HG02852 (cell line): ENCODE data around the gene ATP6V1G3.
"Not testable (repeated sequence)": the region's sequence is repeated elsewhere in the genome, so short reads cannot be mapped to it uniquely, and the experiment has no call there.

Experiments used
- ATAC-seq: cut with Tn5 transposase; IDR thresholded peaks from one replicate; pipeline ENCODE4 v1.9.1; 2021; ENCODE audit warnings: mild to moderate bottlenecking, moderate library complexity; ENCODE audit not compliant: unreplicated experiment

ATP6V1G3 gene

GRCh38 chr1:198540580-198540979 lies at the start of gene ATP6V1G3:
Gene ATP6V1G3 (minus strand): TSS chr1:198540680. CDS start chr1:198540650, 30 bp downstream.
- no peak for ATAC-seq

GRCh38 chr1:198588845-198589244 lies 48.4 kb upstream of the ATP6V1G3 start:
- ATAC-seq: no peak

- no peak for ATAC-seq
Observed at GRCh38 chr1:198584163-198584562, 43.7 kb upstream of the ATP6V1G3 start.

DNA sequence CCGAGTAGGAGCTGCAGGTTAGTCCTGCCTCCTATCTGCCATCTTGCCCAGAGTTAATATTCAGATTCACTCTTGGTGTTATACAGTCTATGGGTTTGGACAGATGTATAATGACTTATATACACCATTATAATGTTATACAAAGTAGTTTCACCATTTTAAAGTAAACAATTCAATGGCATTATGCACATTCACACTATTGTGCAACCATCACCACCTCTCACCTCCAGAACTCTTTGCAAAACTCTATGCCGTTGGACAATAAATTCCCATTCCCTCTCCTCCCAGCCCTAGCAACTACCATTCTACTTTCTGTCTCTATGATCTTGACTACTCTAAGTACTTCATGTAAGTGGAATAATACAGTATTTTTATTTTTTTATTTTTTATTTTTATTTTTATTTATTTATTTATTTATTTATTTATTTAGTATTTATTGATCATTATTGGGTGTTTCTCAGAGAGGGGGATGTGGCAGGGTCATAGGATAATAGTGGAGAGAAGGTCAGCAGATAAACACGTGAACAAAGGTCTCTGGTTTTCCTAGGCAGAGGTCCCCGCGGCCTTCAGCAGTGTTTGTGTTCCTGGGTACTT lies 42.8 kb upstream of the ATP6V1G3 start:
- ATAC-seq: not testable (repeated sequence)

GRCh38 chr1:198577444-198577843 lies 37.0 kb upstream of the ATP6V1G3 start:
- ATAC-seq: no peak

DNA sequence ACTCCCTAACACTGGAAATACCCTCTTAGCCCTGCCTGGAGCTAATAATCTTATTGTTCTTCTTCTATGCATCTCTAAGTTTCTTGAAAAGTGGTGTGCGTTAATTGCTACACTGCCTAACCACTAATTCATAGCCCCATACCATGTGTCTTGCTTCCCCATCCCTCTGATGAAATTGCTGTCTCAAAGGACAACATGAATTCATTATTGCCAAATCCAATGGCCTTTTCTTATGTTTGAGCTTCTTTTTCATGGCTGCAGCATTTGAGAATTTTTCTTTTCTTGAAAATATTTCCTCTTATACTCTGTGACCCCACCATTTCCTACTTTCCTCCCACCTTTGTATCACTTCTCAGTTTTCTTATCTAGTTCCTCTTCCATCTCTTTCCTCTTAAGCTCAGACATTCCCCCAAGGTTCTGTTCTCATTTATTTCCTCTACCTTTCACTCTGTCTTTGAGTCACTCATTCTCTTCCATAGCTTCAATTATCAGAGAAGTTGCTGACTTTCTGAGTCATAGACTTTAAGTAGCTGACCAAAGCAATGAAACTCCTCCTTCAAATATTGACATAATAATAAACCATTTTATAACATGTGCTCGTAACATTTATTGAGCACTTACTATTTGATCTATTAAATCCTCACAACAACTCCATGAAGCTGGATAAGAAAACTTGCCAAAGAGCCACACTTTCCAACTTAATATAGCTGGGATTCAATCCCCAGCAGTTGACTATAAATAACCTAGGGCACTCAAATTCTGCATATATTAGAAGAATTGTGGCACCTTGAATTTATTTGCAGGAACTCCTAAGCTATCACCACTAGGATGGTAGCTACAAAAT lies 35.5 kb upstream of the ATP6V1G3 start:
- ATAC-seq: peak; percentile 83

- ATAC-seq: no peak
Observed at GRCh38 chr1:198575292-198575691, 34.8 kb upstream of the ATP6V1G3 start.

- ATAC-seq: no peak
Observed at GRCh38 chr1:198574325-198574724, 33.8 kb upstream of the ATP6V1G3 start.

- no peak for ATAC-seq
Observed at GRCh38 chr1:198564716-198565115, 24.2 kb upstream of the ATP6V1G3 start.

DNA sequence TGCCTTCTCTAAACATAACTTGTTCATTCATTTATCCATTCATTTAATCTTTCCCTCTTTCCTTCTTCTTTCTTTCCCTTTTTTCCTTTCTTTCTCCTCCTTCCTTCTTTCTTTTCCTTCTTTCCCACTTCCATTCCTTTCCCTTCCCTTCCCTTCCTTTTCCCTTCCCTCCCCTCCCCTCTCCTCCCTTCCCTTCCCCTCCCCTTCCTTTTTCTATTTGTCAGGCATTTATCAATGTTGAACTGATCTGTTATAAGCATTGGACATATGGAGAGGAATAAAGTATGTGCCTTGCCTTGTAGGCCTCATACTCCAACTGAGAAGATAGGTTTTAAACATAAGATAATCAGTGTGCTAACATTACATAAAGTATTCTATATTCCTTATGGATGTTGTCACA lies 23.7 kb upstream of the ATP6V1G3 start:
- ATAC-seq: no peak

GRCh38 chr1:198563583-198563982 lies 23.1 kb upstream of the ATP6V1G3 start:
- no peak for ATAC-seq

DNA sequence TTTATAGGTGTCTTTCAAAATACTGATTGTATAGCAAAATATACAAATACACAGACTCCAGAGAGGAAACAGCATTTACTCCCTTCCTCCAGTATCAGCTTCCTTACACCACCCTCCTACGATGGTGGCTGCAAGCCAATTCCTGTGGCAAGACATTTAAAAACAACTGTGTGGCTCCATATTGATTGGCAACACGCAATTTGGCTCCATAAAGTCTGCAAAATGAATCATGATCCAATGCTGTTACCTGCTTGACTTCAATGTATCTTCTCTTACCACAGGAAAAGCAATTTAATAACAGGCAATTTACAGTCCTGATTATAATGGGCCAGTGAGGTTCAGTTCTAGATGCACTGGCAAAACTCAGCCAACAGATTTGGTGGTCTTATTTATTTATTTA lies 19.7 kb upstream of the ATP6V1G3 start:
- ATAC-seq: no peak

GRCh38 chr1:198559362-198559761 lies 18.9 kb upstream of the ATP6V1G3 start:
- no peak for ATAC-seq

- no peak for ATAC-seq
Observed at GRCh38 chr1:198558402-198558801, 17.9 kb upstream of the ATP6V1G3 start.

GRCh38 chr1:198556971-198557370 lies 16.5 kb upstream of the ATP6V1G3 start:
- peak; percentile 95 for ATAC-seq

DNA sequence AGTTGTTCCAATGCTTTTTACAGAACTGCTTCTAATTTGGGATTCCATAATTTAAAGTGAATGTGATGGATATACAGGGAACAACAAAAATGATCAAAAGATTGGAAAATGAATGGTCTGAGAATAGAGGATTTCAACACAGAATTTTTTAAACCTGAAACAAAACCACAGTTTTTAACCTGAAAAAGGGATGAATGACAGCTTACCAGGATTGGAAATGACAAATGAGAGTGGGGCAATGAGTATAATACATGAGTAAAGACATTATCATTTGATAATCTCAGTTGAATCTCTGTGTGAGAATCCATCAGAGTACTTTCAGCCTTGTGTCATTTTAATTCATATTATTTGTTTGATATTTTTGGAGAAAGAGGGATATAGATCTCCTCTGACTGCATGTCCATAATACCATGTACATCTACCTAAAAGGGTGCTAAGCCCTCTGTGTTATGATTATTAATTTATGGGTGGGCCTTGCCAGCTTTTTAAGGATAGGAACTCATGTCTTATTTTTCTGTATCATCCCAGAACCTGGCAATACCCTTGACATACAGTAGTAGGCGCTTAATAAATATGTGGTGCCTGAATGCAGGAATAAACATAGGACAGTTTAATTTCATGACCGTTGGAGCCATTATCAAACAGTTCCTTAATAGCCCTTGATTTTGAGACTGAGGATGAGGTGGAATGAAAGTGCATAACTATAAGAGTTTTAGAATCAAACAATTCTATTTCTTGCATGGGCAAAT lies 12.4 kb upstream of the ATP6V1G3 start:
- ATAC-seq: no peak

DNA sequence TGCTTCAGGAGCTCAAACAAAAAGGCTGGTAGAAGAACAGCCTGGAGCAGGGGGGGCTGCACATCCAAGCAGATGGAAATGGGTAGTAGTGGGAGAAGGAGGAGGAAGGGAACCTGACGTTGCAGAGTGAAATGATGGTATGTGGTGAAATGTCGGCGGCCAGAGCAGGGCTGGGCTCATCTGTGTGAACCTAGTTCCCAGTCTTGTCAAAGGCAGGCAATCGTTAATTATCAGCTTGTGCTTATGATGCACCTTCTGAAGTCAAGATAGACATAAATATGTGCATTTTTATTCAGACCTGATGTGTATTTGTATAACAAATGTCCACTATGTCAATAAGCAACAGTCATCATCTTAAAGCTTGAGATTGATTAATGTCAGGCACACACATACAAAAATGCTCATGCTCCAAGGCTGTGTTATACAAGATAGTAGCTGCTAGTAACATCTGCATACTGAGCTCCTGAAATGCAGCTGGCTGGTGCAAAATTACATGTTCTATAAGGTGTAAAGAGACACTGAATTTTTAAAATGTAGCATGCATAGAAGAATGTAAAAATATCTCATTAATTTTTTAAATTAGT lies 10.6 kb upstream of the ATP6V1G3 start:
- no peak for ATAC-seq

- peak; percentile 92 for ATAC-seq
Observed at GRCh38 chr1:198549866-198550265, 9.4 kb upstream of the ATP6V1G3 start.

DNA sequence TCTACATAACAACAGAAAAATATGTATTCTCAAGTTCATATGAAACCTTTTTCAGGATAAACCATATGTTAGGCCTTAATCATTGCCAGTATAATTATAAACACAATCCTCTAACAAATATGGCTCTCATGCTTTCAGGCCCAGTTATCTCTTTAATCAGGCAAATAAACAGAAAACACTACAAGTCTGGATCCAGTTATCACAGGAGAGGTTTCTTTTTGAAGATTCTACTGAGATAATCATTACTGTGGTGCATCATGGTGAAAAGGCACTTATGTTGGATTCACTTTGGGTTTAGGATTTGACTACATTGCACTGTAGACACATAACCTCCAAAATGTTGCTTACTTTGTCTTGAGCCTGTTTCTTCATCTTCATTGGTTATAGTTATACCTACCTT lies 8.4 kb upstream of the ATP6V1G3 start:
- no peak for ATAC-seq

GRCh38 chr1:198545156-198545555 lies 4.7 kb upstream of the ATP6V1G3 start:
- ATAC-seq: no peak

GRCh38 chr1:198544265-198544664 lies 3.8 kb upstream of the ATP6V1G3 start:
- ATAC-seq: no peak
